ENCODE data around the gene GLUL.
A peak's percentile ranks its signal among the peaks of the same experiment; 100 is the strongest.
"Not testable (repeated sequence)": the region's sequence is repeated elsewhere in the genome, so short reads cannot be mapped to it uniquely, and the experiment has no call there.

GLUL gene

DNA sequence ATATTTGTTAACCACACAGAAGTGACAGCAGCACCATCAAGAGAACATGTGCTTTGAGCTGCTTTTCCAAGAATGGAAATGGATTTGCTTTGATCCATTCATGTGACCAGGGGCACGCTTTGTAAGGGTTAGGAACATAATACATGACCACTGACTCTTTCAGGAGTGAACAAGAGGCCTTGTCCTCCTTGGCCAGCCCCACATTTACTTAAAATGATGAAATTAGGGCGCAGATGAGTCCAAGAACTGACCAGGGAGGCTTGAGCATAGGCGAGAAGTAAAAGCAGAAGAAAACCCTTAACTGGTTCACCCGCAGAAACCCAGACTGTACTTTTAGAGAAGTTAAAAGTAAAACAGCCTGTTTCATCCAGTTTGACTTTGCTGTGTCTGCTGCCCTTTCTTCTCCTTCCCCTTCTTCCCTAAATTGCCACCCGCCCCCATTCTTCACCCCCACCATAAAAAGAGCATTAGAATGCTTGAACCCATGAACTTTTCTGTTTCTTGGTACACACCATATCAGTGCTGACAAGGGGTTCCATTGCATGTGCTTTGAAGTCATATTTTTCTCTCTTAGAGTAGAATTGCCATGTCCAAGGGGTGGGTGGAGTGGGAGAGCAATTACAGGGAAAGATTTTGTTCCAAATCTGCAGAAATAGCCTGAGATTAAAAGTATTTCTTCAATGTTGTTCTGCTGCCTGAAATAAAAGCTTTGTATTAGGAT, 2.6 kb upstream of the GLUL start:
- no peak for DNase-seq (ENCODE audit: low read depth)

GRCh38 chr1:182392050-182393028, 749 bp upstream of the GLUL start:
- DNase-seq (ENCODE audit: low read depth), result peak; percentile 58

DNA sequence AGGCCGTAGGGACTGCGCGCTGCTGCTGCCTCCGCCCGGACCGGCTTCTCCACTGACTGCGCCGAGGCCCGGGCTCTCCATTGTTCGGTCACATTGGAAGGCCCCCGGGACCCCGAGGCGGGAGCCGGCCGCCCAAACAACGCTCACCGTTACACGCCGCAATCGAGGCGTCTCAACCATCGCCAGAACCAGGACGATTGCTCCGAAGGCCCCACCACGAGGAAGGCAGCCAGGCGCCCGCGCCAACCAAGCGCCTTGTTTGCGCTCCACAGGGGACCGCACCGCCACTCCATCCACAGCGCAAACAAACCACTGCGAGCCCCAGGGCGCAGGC, 595 bp downstream of the GLUL start:
- no peak for DNase-seq (ENCODE audit: low read depth)

GRCh38 chr1:182389619-182390047, 2.0 kb downstream of the GLUL start:
- DNase-seq (ENCODE audit: low read depth), result no peak

GRCh38 chr1:182388392-182389134, 3.0 kb downstream of the GLUL start:
- DNase-seq (ENCODE audit: low read depth), result no peak

GRCh38 chr1:182387566-182387965, 4.0 kb downstream of the GLUL start:
- no peak for DNase-seq (ENCODE audit: low read depth)

DNA sequence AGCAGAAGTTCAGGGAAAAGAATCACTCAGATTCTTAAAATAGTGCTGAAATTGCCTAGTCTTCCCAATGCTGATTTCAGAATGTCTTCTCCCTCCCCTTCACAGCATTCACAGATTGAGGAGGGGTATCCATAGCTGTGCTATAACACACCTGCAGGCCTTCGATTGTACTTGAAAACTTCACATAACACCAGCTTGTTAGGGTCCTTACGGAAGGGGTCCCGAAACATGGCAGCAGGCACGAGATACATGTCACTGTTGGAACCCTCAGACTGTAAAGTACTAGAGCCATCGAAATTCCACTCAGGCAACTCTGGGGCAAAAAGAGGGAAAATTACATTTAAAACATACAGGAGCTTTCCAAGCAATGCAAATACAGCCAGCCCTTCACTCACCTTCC, 4.6 kb downstream of the GLUL start:
- no peak for DNase-seq (ENCODE audit: low read depth)

GRCh38 chr1:182385885-182386853, 5.4 kb downstream of the GLUL start:
- DNase-seq (ENCODE audit: low read depth), result no peak

GRCh38 chr1:182384387-182384960, 7.1 kb downstream of the GLUL start:
- DNase-seq (ENCODE audit: low read depth), result no peak

DNA sequence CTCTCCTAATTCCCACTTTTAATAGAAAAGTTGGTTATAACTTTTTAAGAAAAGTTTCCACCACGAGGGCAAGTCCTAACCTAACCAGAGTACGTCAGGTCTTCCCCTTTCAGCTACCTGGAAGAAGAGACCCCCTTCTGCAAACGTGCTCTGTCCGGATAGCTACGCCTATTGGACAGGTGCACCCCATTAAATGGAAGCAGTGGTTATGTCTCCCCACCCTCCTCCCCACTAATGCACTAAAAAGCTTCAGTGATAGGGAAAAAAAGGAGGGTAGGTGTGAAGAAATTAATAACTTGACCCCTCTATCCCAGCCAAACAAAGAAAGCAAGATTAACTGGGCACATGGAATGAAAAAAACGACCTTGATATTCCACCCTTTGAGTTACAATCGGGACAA, 7.7 kb downstream of the GLUL start:
- no peak for DNase-seq (ENCODE audit: low read depth)

DNA sequence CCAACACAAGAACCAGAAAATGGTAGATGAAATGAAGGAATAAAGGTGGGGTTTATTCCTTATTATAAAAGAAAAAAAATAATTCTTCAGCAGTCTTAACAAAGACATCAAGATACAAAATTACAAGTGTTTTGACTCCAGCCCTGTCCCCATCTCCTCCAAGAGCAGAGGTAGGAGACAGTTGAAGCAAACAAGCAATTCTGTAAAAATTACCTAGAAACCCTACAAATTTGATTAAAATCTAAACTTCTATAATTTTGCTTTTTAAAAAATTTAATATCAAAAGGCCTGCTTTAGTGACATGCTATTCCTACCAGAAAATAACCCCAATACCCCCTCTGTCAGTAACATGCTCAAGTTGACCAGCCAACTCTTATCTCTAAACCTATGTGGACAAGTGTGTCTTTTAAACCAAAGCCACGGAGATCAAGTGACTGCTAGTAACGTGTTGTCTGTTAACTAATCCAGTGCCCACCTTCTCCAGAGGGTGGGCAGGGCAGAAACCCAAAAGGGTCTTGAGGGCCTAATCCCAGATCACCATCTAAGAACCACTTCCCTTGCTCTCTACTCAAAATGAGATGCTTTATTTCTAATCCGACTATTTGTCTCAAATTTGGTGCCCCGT, 8.4 kb downstream of the GLUL start:
- no peak for DNase-seq (ENCODE audit: low read depth)

- DNase-seq (ENCODE audit: low read depth), result no peak
Observed at GRCh38 chr1:182381962-182382819, 9.4 kb downstream of the GLUL start.

GRCh38 chr1:182380199-182380598, 11.4 kb downstream of the GLUL start:
- no peak for DNase-seq (ENCODE audit: low read depth)

DNA sequence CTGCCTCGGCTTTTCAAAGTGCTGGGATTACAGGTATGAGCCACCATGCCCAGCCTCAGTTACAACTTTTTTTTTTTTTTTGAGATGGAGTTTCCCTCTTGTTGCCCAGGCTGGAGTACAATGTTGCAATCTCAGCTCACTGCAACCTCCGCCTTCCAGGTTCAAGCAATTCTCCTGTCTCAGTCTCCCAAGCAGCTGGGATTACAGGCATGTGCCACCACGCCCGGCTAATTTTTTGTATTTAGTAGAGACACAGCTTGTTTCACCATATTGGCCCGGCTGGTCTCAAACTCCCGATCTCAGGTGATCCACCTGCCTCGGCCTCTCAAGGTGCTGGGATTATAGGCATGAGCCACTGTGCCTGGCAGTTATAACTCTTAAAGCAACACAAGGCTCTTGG, 11.8 kb downstream of the GLUL start:
- DNase-seq (ENCODE audit: low read depth), result not testable (repeated sequence)

GRCh38 chr1:182376936-182377574, 14.5 kb downstream of the GLUL start:
- no peak for DNase-seq (ENCODE audit: low read depth)

GRCh38 chr1:182374101-182374834, 17.3 kb downstream of the GLUL start:
- no peak for DNase-seq (ENCODE audit: low read depth)

- no peak for DNase-seq (ENCODE audit: low read depth)
Observed at GRCh38 chr1:182370532-182370931, 21.1 kb downstream of the GLUL start.

DNA sequence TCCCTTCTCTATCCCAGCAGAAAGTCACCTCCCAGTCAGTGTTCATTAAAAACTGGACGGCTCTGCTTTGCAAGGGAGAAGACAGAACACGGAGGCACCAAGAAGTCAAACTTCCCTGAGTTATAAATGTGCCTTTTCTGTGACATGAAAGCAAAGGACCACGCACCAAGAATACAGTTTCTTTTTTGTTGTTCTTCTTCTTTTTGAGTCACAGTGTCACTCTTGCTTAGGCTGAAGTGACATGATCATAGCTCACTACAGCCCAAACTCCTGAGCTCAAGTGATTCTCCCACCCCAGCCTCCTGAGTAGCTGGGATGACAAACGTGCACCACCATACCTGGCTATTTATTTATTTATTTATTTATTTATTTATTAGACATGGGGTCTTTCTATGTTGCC, 22.7 kb downstream of the GLUL start:
- DNase-seq (ENCODE audit: low read depth), result no peak
